Astrocyte of the cerebellum (primary cell): ENCODE results near the gene GAS7.

Source experiments
- DNase-seq: peaks from one replicate; pipeline ENCODE4 v3.0.0-alpha.2; 2011; ENCODE audit warnings: low read depth
- H3K4me3 ChIP-seq: 2 replicates; pipeline ENCODE4 v1.5.1; 2011; ENCODE audit warnings: mild to moderate bottlenecking, low read depth, low read length, moderate library complexity
- in situ Hi-C: cut with HindIII; loops from 2 replicates; pipeline ENCODE4 v1.10.0; 2017; ENCODE audit warnings: low sequenced_read_pairs
- TF ChIP-seq, protein P1 (sequence below): IDR thresholded peaks from 2 replicates; pipeline ENCODE4 v1.5.1; 2012; ENCODE audit warnings: low read length, low read depth, moderate library complexity, mild to moderate bottlenecking; ENCODE audit errors: missing control alignments

The GAS7 gene

DNA sequence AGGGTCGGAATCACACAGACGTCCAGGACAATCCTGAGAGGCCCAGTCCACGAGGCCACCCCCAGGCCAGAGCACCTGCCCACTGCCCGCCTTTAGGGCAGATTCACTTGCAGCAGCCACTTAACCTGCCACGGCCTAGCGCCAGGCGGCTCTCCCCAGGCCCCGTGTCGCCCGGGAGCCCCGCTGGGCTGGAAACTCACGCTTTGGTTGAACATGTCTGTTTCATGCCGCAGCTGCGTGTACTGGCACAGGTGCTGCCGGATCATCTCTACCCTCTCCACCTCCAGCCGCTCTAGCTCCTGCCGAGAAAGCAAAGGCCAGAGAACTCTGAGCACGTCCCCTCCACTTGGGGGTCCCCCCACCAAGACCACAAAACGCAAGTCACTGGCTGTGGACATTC, 280.6 kb downstream of the GAS7 start:
- no peak for DNase-seq
- no peak overlapping the region for H3K4me3 ChIP-seq
- TF ChIP-seq, protein P1, sequence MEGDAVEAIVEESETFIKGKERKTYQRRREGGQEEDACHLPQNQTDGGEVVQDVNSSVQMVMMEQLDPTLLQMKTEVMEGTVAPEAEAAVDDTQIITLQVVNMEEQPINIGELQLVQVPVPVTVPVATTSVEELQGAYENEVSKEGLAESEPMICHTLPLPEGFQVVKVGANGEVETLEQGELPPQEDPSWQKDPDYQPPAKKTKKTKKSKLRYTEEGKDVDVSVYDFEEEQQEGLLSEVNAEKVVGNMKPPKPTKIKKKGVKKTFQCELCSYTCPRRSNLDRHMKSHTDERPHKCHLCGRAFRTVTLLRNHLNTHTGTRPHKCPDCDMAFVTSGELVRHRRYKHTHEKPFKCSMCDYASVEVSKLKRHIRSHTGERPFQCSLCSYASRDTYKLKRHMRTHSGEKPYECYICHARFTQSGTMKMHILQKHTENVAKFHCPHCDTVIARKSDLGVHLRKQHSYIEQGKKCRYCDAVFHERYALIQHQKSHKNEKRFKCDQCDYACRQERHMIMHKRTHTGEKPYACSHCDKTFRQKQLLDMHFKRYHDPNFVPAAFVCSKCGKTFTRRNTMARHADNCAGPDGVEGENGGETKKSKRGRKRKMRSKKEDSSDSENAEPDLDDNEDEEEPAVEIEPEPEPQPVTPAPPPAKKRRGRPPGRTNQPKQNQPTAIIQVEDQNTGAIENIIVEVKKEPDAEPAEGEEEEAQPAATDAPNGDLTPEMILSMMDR = no peak
- in situ Hi-C loops = no loop called here

DNA sequence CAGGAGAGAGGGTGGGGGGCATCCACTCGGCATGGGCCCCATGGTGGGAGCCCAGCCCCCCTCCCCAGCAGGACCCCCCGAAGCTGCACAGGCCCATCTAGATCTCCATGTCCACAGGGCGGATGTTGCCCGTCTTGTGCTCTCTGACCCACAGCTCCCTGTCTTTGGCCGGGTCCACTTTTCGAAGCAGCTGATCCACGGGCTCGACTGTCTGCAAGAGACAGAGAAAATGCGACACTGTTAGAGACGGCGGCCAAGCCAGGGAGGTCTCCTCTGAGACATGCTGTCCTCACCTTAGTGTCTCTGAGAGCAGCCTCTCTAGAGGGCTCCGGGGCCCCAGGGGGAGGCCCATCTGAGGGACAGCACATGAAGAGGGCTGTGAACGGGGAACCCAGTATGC, 281.3 kb downstream of the GAS7 start:
- TF ChIP-seq, protein P1 = no peak
- H3K4me3 ChIP-seq = no peak overlapping the region
- no peak for DNase-seq
- in situ Hi-C loops = no loop called here

DNA sequence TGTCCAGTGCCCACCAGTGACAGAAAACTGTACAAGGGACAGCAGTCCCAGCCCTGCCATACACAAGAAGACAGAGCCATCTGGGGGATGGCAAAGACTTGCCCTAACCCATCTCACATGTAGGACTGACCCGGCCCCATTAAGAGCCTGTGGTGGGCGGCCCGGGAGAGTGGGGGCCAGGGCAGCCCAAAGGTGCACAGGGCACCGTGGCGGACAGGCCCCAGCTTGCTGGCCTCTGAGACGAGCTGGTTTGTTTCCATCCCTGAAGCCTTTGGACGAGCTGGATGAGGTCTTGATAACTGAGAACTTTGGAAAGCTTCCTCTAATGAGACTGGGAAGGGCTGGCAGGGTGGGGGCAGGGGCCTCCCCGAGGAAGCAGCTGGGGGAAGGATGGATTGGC, 282.3 kb downstream of the GAS7 start:
- H3K4me3 ChIP-seq = no peak overlapping the region
- DNase-seq = no peak
- in situ Hi-C loops = no loop called here
- TF ChIP-seq, protein P1 = no peak

DNA sequence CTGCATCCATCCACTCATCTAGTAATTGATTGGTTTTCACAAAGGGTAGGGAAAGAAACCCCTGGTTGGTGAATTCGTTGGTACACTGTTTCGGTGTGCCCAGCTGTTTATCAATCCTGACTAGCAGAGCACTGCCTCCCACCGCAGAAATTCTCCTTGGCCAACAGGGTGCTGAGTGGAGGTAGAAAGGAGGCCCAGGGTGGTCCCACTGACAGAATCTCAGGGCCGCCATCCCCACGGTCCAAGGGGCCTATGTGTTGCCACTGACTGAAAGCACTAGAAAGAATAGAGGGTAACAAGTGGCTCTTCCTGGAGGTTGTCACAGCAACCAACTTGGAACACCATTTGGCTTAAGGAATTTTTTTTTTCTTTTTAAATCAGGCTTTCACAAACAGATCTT, 284.9 kb downstream of the GAS7 start:
- no peak for DNase-seq
- in situ Hi-C loops = no loop called here
- TF ChIP-seq, protein P1 = no peak
- no peak overlapping the region for H3K4me3 ChIP-seq

DNA sequence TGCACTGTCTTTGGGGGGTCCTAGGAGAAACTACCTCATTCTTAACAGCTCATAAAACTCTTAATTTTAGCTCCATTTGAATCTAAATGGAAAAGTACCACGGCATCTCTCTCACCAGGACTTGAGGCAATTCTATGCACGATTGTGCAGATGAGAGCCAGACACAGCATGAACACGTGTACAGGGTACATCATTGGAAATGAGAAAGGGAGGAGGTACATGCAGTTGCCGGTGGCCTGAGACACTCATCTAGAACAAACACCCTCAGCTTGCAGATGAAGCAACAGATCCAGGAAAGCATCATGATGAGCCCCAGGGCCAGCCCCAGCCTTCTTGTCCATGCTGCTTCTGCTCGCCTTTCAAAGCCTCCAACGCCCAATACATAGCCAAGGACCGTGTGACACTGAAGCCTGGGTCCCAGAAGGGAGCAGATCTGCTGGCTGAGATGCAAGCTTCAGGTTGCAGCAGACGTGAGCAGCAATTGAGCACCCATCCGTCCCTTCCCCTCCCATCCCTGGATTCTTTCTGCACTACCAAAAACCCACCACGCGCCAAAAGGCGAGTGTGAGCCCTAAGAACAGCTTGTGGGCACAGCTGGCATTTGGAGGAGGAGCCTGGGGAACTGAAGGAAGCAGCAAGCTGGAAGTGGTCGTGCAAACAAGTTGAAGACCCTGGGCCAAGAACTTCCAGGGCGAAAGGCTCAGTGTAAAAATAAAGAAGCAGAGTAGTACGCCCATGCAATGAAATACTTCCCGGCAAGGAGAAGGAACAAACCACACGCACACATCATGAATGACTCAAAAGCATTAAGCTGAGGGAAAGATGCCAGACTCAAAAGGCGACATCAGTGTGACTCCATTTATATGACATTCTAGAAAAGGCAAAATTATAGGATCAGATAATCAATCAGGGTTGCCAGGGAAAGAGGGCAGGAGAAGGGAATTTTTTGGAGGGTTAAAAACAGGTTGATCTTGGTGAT, 286.0 kb downstream of the GAS7 start:
- TF ChIP-seq, protein P1 = no peak
- DNase-seq = no peak
- in situ Hi-C loops = no loop called here
- H3K4me3 ChIP-seq = no peak overlapping the region

DNA sequence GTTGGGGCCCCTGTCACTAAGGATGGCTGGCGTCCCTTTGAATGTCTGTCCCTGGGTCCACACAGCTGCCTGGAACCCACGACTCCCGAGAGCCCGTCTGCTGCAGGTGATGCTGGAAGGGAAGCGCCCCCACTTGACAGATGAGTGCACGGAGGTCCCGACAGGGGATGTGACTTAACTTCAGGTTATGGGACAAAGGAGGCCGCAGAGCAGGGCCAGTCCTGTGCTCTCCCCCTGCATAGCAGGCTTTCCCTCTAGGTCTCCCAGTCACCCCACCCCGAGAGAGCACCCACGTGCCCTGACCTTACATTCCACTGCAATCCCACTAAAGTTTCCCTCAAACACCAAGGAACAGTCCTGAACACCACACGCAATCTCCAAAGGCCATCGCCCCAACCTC, 287.3 kb downstream of the GAS7 start:
- TF ChIP-seq, protein P1 = no peak
- DNase-seq = no peak
- in situ Hi-C loops = no loop called here
- H3K4me3 ChIP-seq = no peak overlapping the region
